Vagina (tissue), 2 donors: ENCODE data around the gene ECI2.

Source experiments
- POLR2A ChIP-seq, 2 donors: fragments of 450-650 bp; IDR thresholded peaks; one replicate each; pipeline ENCODE4 v1.6.1; 2017; ENCODE audit warnings: antibody characterized with exemption in 2 of 2, mild to moderate bottlenecking in 2 of 2, moderate library complexity in 2 of 2
- POLR2AphosphoS5 ChIP-seq, 2 donors: sonication (generic); formaldehyde crosslinking; IDR thresholded peaks; one replicate each; pipeline ENCODE4 v1.9.0; 2017; ENCODE audit warnings: antibody characterized with exemption in 2 of 2, mild to moderate bottlenecking in 2 of 2, low read depth in 1 of 2; ENCODE audit not compliant: insufficient read depth in 1 of 2
- TF ChIP-seq, protein P1 (sequence below), 3 experiments: fragments of 450-650 bp in 2 of 3; fragments of 200-600 bp in 1 of 3; sonication (generic) in 1 of 3; IDR thresholded peaks; one replicate each; pipeline ENCODE4 v1.5.1; 2017 to 2019; ENCODE audit warnings: antibody characterized with exemption in 3 of 3, mild to moderate bottlenecking in 2 of 3, moderate library complexity in 2 of 3

DNA sequence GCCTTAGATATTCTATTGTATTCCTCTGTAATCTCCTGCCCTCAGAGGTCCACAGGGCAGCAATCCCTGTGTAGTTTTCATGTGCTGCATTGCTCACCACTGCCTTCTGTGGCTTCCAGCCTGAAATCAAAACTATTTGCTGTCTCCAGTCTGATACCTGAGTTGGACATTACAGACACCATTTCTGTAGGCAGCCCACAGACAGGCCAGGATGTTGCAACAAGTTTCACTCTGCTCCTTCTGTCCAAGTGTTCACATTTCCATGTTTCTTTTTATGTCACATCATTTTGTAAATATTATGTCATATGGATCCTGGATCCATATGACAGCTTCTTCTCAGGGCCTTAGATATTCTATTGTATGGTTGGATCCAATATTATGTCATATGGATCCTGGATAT, 21.7 kb downstream of the ECI2 start:
- TF ChIP-seq, protein P1, sequence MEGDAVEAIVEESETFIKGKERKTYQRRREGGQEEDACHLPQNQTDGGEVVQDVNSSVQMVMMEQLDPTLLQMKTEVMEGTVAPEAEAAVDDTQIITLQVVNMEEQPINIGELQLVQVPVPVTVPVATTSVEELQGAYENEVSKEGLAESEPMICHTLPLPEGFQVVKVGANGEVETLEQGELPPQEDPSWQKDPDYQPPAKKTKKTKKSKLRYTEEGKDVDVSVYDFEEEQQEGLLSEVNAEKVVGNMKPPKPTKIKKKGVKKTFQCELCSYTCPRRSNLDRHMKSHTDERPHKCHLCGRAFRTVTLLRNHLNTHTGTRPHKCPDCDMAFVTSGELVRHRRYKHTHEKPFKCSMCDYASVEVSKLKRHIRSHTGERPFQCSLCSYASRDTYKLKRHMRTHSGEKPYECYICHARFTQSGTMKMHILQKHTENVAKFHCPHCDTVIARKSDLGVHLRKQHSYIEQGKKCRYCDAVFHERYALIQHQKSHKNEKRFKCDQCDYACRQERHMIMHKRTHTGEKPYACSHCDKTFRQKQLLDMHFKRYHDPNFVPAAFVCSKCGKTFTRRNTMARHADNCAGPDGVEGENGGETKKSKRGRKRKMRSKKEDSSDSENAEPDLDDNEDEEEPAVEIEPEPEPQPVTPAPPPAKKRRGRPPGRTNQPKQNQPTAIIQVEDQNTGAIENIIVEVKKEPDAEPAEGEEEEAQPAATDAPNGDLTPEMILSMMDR (IDR thresholded peaks at IDR 0.05), result no peak
- TF ChIP-seq POLR2AphosphoS5 (IDR thresholded peaks at IDR 0.05; ENCODE audit: insufficient read depth in 1 of 2, low read depth in 1 of 2) (no peak), POLR2A (IDR thresholded peaks at IDR 0.05) (no peak)
